ENCODE data around the gene CFD.

- no peak for TF ChIP-seq ZNF24 (IDR thresholded peaks at IDR 0.05)
- no peak for TF ChIP-seq NFYB (IDR thresholded peaks at IDR 0.05; ENCODE audit: insufficient read depth, low read depth, low read length)
- TF ChIP-seq POLR2A (IDR thresholded peaks at IDR 0.05; ENCODE audit: low read depth, low read length), result no peak
- TF ChIP-seq TCF12 (IDR thresholded peaks at IDR 0.05; ENCODE audit: low read depth, low read length), result no peak
- TF ChIP-seq ATF7 (IDR thresholded peaks at IDR 0.05; ENCODE audit: low read depth), result no peak
- TF ChIP-seq CREB1 (IDR thresholded peaks at IDR 0.05; ENCODE audit: low read depth), result no peak
- no peak for TF ChIP-seq EZH2 (IDR thresholded peaks at IDR 0.05; ENCODE audit: borderline replicate concordance, control insufficient read depth, low read depth, low read length)
- TF ChIP-seq, protein P1, sequence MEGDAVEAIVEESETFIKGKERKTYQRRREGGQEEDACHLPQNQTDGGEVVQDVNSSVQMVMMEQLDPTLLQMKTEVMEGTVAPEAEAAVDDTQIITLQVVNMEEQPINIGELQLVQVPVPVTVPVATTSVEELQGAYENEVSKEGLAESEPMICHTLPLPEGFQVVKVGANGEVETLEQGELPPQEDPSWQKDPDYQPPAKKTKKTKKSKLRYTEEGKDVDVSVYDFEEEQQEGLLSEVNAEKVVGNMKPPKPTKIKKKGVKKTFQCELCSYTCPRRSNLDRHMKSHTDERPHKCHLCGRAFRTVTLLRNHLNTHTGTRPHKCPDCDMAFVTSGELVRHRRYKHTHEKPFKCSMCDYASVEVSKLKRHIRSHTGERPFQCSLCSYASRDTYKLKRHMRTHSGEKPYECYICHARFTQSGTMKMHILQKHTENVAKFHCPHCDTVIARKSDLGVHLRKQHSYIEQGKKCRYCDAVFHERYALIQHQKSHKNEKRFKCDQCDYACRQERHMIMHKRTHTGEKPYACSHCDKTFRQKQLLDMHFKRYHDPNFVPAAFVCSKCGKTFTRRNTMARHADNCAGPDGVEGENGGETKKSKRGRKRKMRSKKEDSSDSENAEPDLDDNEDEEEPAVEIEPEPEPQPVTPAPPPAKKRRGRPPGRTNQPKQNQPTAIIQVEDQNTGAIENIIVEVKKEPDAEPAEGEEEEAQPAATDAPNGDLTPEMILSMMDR (IDR thresholded peaks at IDR 0.05 in 2 of 3, conservative IDR thresholded peaks at IDR 0.05 in 1 of 3; ENCODE audit: control insufficient read depth in 2 of 3, extremely low read depth in 1 of 3, insufficient read depth in 1 of 3, low read depth in 3 of 3, low read length in 3 of 3), result no peak
- TF ChIP-seq MXI1 (IDR thresholded peaks at IDR 0.05; ENCODE audit: low read depth, low read length), result no peak
- TF ChIP-seq SMC3 (IDR thresholded peaks at IDR 0.05; ENCODE audit: borderline replicate concordance, low read length), result no peak
Observed at GRCh38 chr19:811506-812048, 47.9 kb upstream of the CFD start.
